Endothelial cell (in vitro differentiated cells): Measurements from ENCODE around the gene MYO15B. TPM values are rescaled to one million over a fixed set of nuclear protein-coding genes. Genes with fewer than 3 reads are reported as not detected.
A peak's percentile ranks its signal among the peaks of the same experiment; 100 is the strongest.

Source experiments
- DNase-seq: peaks from one replicate; pipeline ENCODE4 v3.0.0; 2021; ENCODE audit warnings: low spot score
- H3K27ac Mint-ChIP-seq: one replicate; pipeline ENCODE4 v1.8.0; 2021; ENCODE audit warnings: mixed read lengths, inconsistent platforms; ENCODE audit not compliant: unreplicated experiment
- H3K27me3 Mint-ChIP-seq: one replicate; pipeline ENCODE4 v1.8.0; 2021; ENCODE audit warnings: mild to moderate bottlenecking, moderate library complexity, mixed read lengths, inconsistent platforms; ENCODE audit not compliant: unreplicated experiment
- H3K36me3 Mint-ChIP-seq: one replicate; pipeline ENCODE4 v1.8.0; 2021; ENCODE audit warnings: mild to moderate bottlenecking, low read depth, mixed read lengths, inconsistent platforms; ENCODE audit not compliant: unreplicated experiment
- H3K4me1 Mint-ChIP-seq: one replicate; pipeline ENCODE4 v1.8.0; 2021; ENCODE audit warnings: mild to moderate bottlenecking, mixed read lengths, inconsistent platforms; ENCODE audit not compliant: unreplicated experiment
- H3K4me3 Mint-ChIP-seq: one replicate; pipeline ENCODE4 v1.8.0; 2021; ENCODE audit warnings: mild to moderate bottlenecking, mixed read lengths, inconsistent platforms; ENCODE audit not compliant: unreplicated experiment
- H3K9me3 Mint-ChIP-seq: one replicate; pipeline ENCODE4 v1.8.0; 2021; ENCODE audit warnings: mixed read lengths, inconsistent platforms; ENCODE audit not compliant: unreplicated experiment
- CTCF ChIP-seq: fragments of 200-600 bp; sonication (generic); IDR thresholded peaks from one replicate; pipeline ENCODE4 v1.5.0; 2021; ENCODE audit warnings: antibody characterized with exemption; ENCODE audit not compliant: unreplicated experiment
- total RNA-seq: library from RNA; stranded (reverse); fragmentation: NEBNext Ultra II Directional; extraction: Animal tissue kit (Norgen Biotek cat#: 25700); gene quantifications from one replicate; pipeline ENCODE4 v1.2.1, GENCODE V29; 2021; ENCODE audit not compliant: unreplicated experiment

Gene MYO15B
- total RNA-seq, 1 donor from 2014 or later, result 224 TPM

- H3K36me3 Mint-ChIP-seq, result peaks cover 3% of the 10 kb centered on the region
- TF ChIP-seq CTCF, result no peak
- no peak overlapping the region for H3K4me3 Mint-ChIP-seq
- no peak overlapping the region for H3K27ac Mint-ChIP-seq
- no peaks in the 10 kb centered on the region for H3K9me3 Mint-ChIP-seq
- H3K4me1 Mint-ChIP-seq, result peaks cover 15% of the 10 kb centered on the region
- H3K27me3 Mint-ChIP-seq, result peaks cover 4% of the 10 kb centered on the region
- DNase-seq, result no peak
Observed at GRCh38 chr17:75549246-75550138, 38.1 kb upstream of the MYO15B start.

- H3K4me3 Mint-ChIP-seq, result no peak overlapping the region
Observed at GRCh38 chr17:75550139-75550465, 37.5 kb upstream of the MYO15B start.

GRCh38 chr17:75551266-75551665 is 36.3 kb upstream of the MYO15B start:
- no peak overlapping the region for H3K4me3 Mint-ChIP-seq
- H3K4me1 Mint-ChIP-seq, result peaks cover 12% of the 10 kb centered on the region
- H3K27me3 Mint-ChIP-seq, result peaks cover 4% of the 10 kb centered on the region
- no peak for TF ChIP-seq CTCF
- H3K9me3 Mint-ChIP-seq, result no peaks in the 10 kb centered on the region
- no peak overlapping the region for H3K27ac Mint-ChIP-seq
- peaks cover 2% of the 10 kb centered on the region for H3K36me3 Mint-ChIP-seq
- no peak for DNase-seq

More at GRCh38 chr17:75550139-75550465, 37.5 kb upstream of the MYO15B start:
- H3K27me3 Mint-ChIP-seq, result peaks cover 4% of the 10 kb centered on the region
- peaks cover 3% of the 10 kb centered on the region for H3K36me3 Mint-ChIP-seq
- H3K27ac Mint-ChIP-seq, result no peak overlapping the region
- H3K9me3 Mint-ChIP-seq, result no peaks in the 10 kb centered on the region
- DNase-seq, result no peak
- H3K4me1 Mint-ChIP-seq, result peaks cover 12% of the 10 kb centered on the region
- no peak for TF ChIP-seq CTCF

GRCh38 chr17:75552425-75553294 is 34.9 kb upstream of the MYO15B start:
- peaks cover 4% of the 10 kb centered on the region for H3K27me3 Mint-ChIP-seq
- DNase-seq, result no peak
- TF ChIP-seq CTCF, result no peak

More at GRCh38 chr17:75552425-75553294, 34.9 kb upstream of the MYO15B start:
- H3K9me3 Mint-ChIP-seq, result no peaks in the 10 kb centered on the region
- H3K4me1 Mint-ChIP-seq, result peaks cover 12% of the 10 kb centered on the region
- H3K27ac Mint-ChIP-seq, result peak overlapping the region; percentile 24
- no peaks in the 10 kb centered on the region for H3K36me3 Mint-ChIP-seq
- H3K4me3 Mint-ChIP-seq, result no peak overlapping the region
